NCI-H345 treated with DMSO at 0.1 percent for 48 hours (cell line): ENCODE results near the gene PRR23C.

Experiments used
- DNase-seq: peaks from one replicate; lab custom pipeline; 2025; ENCODE audit not compliant: unreplicated experiment; lab: John Stamatoyannopoulos, UW

The PRR23C gene

GRCh38 chr3:139005356-139005993, 39.2 kb downstream of the PRR23C start:
- no peak for DNase-seq

- DNase-seq: no peak
These were observed 49.0 kb downstream of the PRR23C start for GRCh38 chr3:138995706-138996105.
